GM12878 (cell line): ENCODE measurements around the gene SENP6. TPM values are rescaled to one million over a fixed set of nuclear protein-coding genes. Genes with fewer than 3 reads are reported as not detected.

Experiments
- ATAC-seq: fragments of 200-7000 bp; cut with Tn5 transposase; 3 replicates; pipeline ENCODE4 v1.9.1; 2020; ENCODE audit warnings: mild to moderate bottlenecking, moderate library complexity
- BruUV-seq: library from RNA; stranded (reverse); fragments of 400-500 nt; replicated peaks from 2 replicates; lab custom pipeline; 2021; lab: Mats Ljungman, UMichigan
- CTCF ChIA-PET: fragments of 300-600 bp; sonication (Branson Sonifier 250); formaldehyde crosslinking; extraction: SDS; loops from one replicate; lab custom pipeline; 2021; ENCODE audit warnings: inconsistent platforms; lab: Yijun Ruan, JAX
- POLR2A ChIA-PET: fragments of 350-600 bp; formaldehyde crosslinking; extraction: SDS; loops from one replicate; lab custom pipeline; 2021; ENCODE audit warnings: inconsistent platforms; lab: Charles Lee
- RAD21 ChIA-PET: fragments of 300-600 bp; sonication (Branson Sonifier 250); formaldehyde crosslinking; loops from one replicate; lab custom pipeline; 2023; ENCODE audit warnings: antibody characterized with exemption; ENCODE audit not compliant: unreplicated experiment; lab: Charles Lee
- SMC1A ChIA-PET: fragments of 300-600 bp; sonication (Branson Sonifier 250); formaldehyde crosslinking; loops from one replicate; lab custom pipeline; 2023; ENCODE audit not compliant: unreplicated experiment, uncharacterized antibody; lab: Charles Lee
- DNase-seq: peaks from one replicate; pipeline ENCODE4 v3.0.0-alpha.2; 2011; ENCODE audit warnings: low read depth, low spot score
- FAIRE-seq: peaks from 3 replicates; lab custom pipeline; 2011; peaks lifted over from hg19 to GRCh38; lab: Jason Lieb, UNC
- H2AFZ ChIP-seq: 2 replicates; pipeline ENCODE4 v1.6.0; 2011; ENCODE audit warnings: low read depth, low read length, control low read depth; ENCODE audit not compliant: control insufficient read depth
- H3K27ac ChIP-seq: 2 replicates; pipeline ENCODE4 v1.5.1; 2011; ENCODE audit warnings: control low read depth; ENCODE audit not compliant: control insufficient read depth, insufficient read depth
- H3K27me3 ChIP-seq, 2 experiments: replicated peaks in 1 of 2; 2 replicates each; pipeline versions ENCODE4 v1.6.0 to v1.6.1; 2011; ENCODE audit warnings: low read length in 1 of 2; ENCODE audit not compliant: control insufficient read depth in 2 of 2, insufficient read depth in 2 of 2
- H3K36me3 ChIP-seq, 2 experiments: 2 replicates each; pipeline ENCODE4 v1.5.1; 2011; ENCODE audit warnings: low read length in 1 of 2; ENCODE audit not compliant: control insufficient read depth in 2 of 2, insufficient read depth in 2 of 2
- H3K4me1 ChIP-seq: 2 replicates; pipeline ENCODE4 v1.6.1; 2011; ENCODE audit warnings: mild to moderate bottlenecking, low read length, moderate library complexity, mixed read lengths; ENCODE audit not compliant: control insufficient read depth, insufficient read depth
- H3K4me2 ChIP-seq: 2 replicates; pipeline ENCODE4 v1.6.0; 2011; ENCODE audit warnings: control low read depth; ENCODE audit not compliant: control insufficient read depth, insufficient read depth
- H3K4me3 ChIP-seq: fragments of 200-600 bp; sonication (generic); 2 replicates; pipeline ENCODE4 v1.5.1; 2016
- H3K79me2 ChIP-seq: 2 replicates; pipeline ENCODE4 v1.6.0; 2011; ENCODE audit warnings: low read length; ENCODE audit not compliant: control insufficient read depth, insufficient read depth
- H3K9ac ChIP-seq: 2 replicates; pipeline ENCODE4 v1.8.0; 2011; ENCODE audit warnings: low read length, control low read depth, mixed read lengths; ENCODE audit not compliant: control insufficient read depth, insufficient read depth
- H3K9me3 ChIP-seq: replicated peaks from 3 replicates; pipeline ENCODE4 v1.5.1; 2011; ENCODE audit warnings: mild to moderate bottlenecking, low read length; ENCODE audit not compliant: control insufficient read depth, insufficient read depth
- H4K20me1 ChIP-seq: 2 replicates; pipeline ENCODE4 v1.6.0; 2011; ENCODE audit not compliant: control insufficient read depth, insufficient read depth
- CBX5 ChIP-seq: sonication (generic); IDR thresholded peaks from 2 replicates; pipeline ENCODE4 v1.6.1; 2016; ENCODE audit warnings: low read depth, moderate library complexity, mild to moderate bottlenecking, inconsistent platforms
- IKZF2 ChIP-seq, 2 experiments: fragments of 450-650 bp; IDR thresholded peaks; 2 replicates each; pipeline ENCODE4 v1.6.1; 2017; ENCODE audit warnings: mild to moderate bottlenecking in 2 of 2, moderate library complexity in 2 of 2
- MEF2B ChIP-seq: fragments of 450-650 bp; IDR thresholded peaks from 2 replicates; pipeline ENCODE4 v1.6.1; 2018; ENCODE audit warnings: mild to moderate bottlenecking, moderate library complexity; ENCODE audit not compliant: partially characterized antibody, poor library complexity, severe bottlenecking
- SPI1 ChIP-seq: IDR thresholded peaks from 2 replicates; pipeline ENCODE4 v1.6.1; 2011; ENCODE audit warnings: low read depth, mild to moderate bottlenecking, low read length, moderate library complexity, borderline replicate concordance; ENCODE audit not compliant: insufficient read depth
- WGBS: methylation state at CpG from one replicate; pipeline ENCODE4 v1.1.6; 2016; ENCODE audit warnings: low lambda C conversion rate; ENCODE audit not compliant: insufficient replicate concordance, insufficient coverage; ENCODE audit errors: missing lambda C conversion rate; 5-methylcytosine and 5-hydroxymethylcytosine counted together
- in situ Hi-C: fragments of 300-500 bp; cut with MboI; formaldehyde crosslinking; loops from 9 replicates; pipeline ENCODE4 v1.14.3; 2018; ENCODE audit warnings: mixed read lengths
- intact Hi-C: fragments of 100-400 bp; cut with micrococcal nuclease; formaldehyde crosslinking; loops from one replicate; pipeline ENCODE4 v1.14.2; 2022; ENCODE audit not compliant: unreplicated experiment
- polyA plus RNA-seq, 11 experiments: library from polyadenylated mRNA; depleted of rRNA in 4 of 11; unstranded in 6 of 11; stranded (reverse) in 5 of 11; fragments of >200 nt; fragmentation: Nextera tagmentation in 4 of 11; fragmentation: Illumina TruSeq in 1 of 11; extraction: Ambion mirVana in 4 of 11; extraction: Trizol in 1 of 11; gene quantifications; 1 replicate in 1 of 11; 2 replicates in 10 of 11; pipeline versions ENCODE4 v1.2.1 to v1.2.3, GENCODE V29; 2011 to 2016; ENCODE audit warnings: inconsistent platforms in 2 of 11, missing spikeins in 2 of 11, low read depth in 1 of 11
- total RNA-seq, 4 experiments: library from RNA; depleted of rRNA in 3 of 4; stranded (reverse); fragments of >200 nt in 3 of 4; fragmentation: Illumina TruSeq in 1 of 4; extraction: Trizol in 1 of 4; gene quantifications; 2 replicates each; pipeline versions ENCODE4 v1.2.1 to v1.2.3, GENCODE V29; 2013 to 2021
- TF ChIP-seq, protein P1 (sequence below): fragments of 450-650 bp; IDR thresholded peaks from 2 replicates; pipeline ENCODE4 v1.6.1; 2014; ENCODE audit warnings: mild to moderate bottlenecking

Gene SENP6
- total and polyA plus RNA-seq, 10 of the 15 experiments (the other 5 are each of a cell fraction or from before 2014, with no cell fraction given), result 10.7 to 70.0 (median 42.3) TPM

DNA sequence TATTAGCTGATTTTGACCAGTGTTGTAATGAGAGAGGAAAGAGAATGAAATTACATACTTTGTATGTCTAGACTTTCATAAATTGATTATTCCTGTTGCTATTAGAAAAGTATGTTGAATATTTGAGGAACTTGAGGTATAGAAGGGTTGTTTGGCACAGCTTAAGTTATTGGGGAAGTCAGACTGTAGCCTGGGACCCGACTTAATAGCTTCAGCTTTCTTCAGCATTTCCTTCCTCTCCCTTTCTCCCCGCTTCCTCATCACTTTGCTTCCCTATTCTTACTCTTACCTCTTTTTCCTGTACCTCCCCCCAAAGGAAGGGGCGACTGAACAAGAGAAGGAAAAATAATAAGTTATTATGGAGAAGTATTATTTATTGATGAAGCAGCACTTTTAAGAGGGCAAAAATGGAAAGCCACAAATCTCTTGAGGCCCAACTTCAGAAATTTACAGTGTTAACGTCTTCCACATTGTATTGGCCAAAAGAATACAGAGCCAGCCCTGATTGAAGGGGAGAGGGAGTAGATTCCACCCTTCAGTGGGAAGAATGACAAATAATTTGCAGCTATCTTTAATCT is 7.4 kb downstream of the SENP6 start:
- no peaks in the 10 kb centered on the region for H3K27me3 ChIP-seq
- H3K4me2 ChIP-seq, result peak overlapping the region; percentile 64
- FAIRE-seq (no peak), ATAC-seq (peak; percentile 10; the same call in 1 of the 3 replicates), DNase-seq (no peak)
- no peaks in the 10 kb centered on the region; the same call in 2 of the 3 replicates for H3K9me3 ChIP-seq
- RAD21 ChIA-PET, result interaction anchor here (0.8 to 1.0 kb wide), 5 partner anchors 10 to 186 kb away, joined by 3 read pairs; no protein-coding TSS in a partner anchor
- peaks cover 4% of the 10 kb centered on the region; the same call in 1 of the 2 replicates for H4K20me1 ChIP-seq
- SMC1A ChIA-PET, result interaction anchor here (0.8 to 1.4 kb wide), 11 partner anchors 10 to 311 kb away, joined by 3 to 5 read pairs (median 3); no protein-coding TSS in a partner anchor
- TF ChIP-seq SPI1, result 0 out of 2 replicates have a peak, but pooled peaks have one; percentile 13
- TF ChIP-seq MEF2B, result peak; percentile 16
- TF ChIP-seq CBX5, result no peak
- TF ChIP-seq, protein P1, sequence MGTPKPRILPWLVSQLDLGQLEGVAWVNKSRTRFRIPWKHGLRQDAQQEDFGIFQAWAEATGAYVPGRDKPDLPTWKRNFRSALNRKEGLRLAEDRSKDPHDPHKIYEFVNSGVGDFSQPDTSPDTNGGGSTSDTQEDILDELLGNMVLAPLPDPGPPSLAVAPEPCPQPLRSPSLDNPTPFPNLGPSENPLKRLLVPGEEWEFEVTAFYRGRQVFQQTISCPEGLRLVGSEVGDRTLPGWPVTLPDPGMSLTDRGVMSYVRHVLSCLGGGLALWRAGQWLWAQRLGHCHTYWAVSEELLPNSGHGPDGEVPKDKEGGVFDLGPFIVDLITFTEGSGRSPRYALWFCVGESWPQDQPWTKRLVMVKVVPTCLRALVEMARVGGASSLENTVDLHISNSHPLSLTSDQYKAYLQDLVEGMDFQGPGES, result no peak
- TF ChIP-seq IKZF2 (IDR thresholded peaks at IDR 0.05), result 0 out of 4 replicates have a peak, but pooled peaks of 1 of the 2 experiments have one; percentile 16
- no peak overlapping the region for H2AFZ ChIP-seq
- no TSS peak for BruUV-seq
- H3K79me2 ChIP-seq, result peaks cover 100% of the 10 kb centered on the region
- no peaks in the 10 kb centered on the region; a peak in 1 of 4 replicates for H3K36me3 ChIP-seq
- POLR2A ChIA-PET, result interaction anchor here (0.6 to 1.3 kb wide), 4 partner anchors 10 to 366 kb away, joined by 3 to 7 read pairs (median 4); partner anchors contain the start of gene COX7A2
- H3K4me3 ChIP-seq, result no peak overlapping the region
- CTCF ChIA-PET, result interaction anchor here (0.6 to 2.4 kb wide), 5 partner anchors 10 to 285 kb away, joined by 3 to 14 read pairs (median 4); no protein-coding TSS in a partner anchor
- WGBS, result 16% methylated on average over 3 of the region's 4 CpGs
- intact Hi-C loops (loop anchor here (5.0 kb wide), 1 partner anchor 327 kb away; the partner anchor contains the start of gene TMEM30A), in situ Hi-C loops (no loop called here)
- peaks cover 34% of the 10 kb centered on the region for H3K4me1 ChIP-seq
- no peak overlapping the region for H3K9ac ChIP-seq
- H3K27ac ChIP-seq, result 0 out of 2 replicates have a peak overlapping the region, but pooled peaks have one; percentile 18
